RPMI7951 (cell line): ENCODE measurements around the gene SERPINA3. TPM values are rescaled to one million over a fixed set of nuclear protein-coding genes. Genes with fewer than 3 reads are reported as not detected.
"Not testable (repeated sequence)": the region's sequence is repeated elsewhere in the genome, so short reads cannot be mapped to it uniquely, and the experiment has no call there.

Source experiments
- DNase-seq: peaks from one replicate; pipeline ENCODE4 v3.0.0-alpha.2; 2012; ENCODE audit warnings: low read depth
- total RNA-seq: library from RNA; depleted of rRNA; stranded (reverse); fragments of >200 nt; shearing (Covaris generic); gene quantifications from 2 replicates; pipeline ENCODE4 v1.2.3, GENCODE V29; 2014

SERPINA3 gene
- total RNA-seq, 1 experiment from 2014 or later = 0.96 TPM

DNA sequence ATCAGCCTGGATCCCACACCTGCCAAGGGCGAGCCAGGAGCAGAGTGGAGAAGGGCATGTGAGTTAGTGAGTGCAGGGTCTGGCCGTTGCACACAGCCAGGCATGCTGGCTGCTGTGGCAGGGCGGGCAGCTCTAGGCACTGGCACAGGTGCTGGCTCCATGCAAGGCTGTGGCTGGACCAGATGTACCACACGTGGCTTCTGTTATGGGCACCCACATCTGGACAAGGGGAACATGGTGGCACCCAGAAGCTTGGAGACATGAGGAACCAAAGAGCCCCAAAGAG is 20.1 kb downstream of the SERPINA3 start:
- DNase-seq = no peak

DNA sequence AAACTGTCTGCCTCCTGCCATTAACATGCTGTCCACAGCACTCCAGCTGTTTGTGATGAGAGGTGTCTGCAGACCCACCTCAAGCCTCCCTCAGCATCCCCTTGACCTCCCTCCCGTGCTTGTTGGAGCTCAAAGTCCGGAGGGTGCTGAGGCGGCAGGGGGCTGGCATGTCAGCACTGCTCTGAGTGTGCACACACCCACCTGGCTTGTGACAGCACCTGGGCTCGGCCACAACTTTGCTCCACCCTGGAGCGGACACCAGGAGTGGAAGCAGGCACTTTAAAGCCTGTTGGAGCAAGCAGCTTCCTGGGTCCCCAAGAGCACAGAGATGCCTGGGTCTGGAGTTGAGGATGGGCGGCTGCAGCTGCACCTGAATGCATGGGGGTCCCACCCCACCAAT is 20.9 kb downstream of the SERPINA3 start:
- no peak for DNase-seq

DNA sequence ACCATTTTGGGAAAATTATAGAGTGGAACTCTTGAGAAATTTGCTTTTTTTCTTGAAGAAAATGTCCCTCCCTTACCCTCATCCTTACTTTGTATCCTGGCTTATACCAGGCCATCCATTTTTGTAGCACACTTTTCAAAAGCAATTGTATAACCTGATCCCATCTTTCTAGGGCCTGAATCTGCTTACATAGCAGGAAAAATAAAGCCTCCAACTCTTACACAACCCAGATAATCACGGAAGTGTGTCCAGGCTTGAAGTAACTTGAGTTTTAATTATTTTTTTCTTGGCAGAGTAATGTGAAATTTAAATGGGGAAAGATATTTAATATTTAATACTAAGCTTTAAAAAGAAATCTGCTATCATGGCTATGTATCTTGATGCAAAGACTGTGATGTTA is 23.0 kb downstream of the SERPINA3 start:
- DNase-seq = no peak

GRCh38 chr14:94636744-94637412 is 24.7 kb downstream of the SERPINA3 start:
- no peak for DNase-seq

DNA sequence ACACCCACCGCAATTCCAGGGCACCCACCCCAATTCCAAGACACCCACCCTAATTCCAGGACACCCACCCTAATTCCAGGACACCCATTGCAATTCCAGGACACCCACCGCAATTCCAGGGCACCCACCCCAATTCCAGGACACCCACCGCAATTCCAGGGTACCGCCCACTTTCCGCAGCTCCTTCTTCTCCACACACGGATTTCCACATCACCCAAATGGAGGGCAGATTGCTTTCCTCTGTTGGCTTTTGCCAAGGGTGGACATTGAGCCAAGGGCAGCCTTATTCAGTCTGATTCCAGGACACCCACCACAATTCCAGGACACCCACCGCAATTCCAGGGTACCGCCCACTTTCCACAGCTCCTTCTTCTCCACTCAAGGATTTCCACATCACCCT is 25.6 kb downstream of the SERPINA3 start:
- DNase-seq = not testable (repeated sequence)

GRCh38 chr14:94638339-94638738 is 26.1 kb downstream of the SERPINA3 start:
- peak; percentile 8 for DNase-seq

DNA sequence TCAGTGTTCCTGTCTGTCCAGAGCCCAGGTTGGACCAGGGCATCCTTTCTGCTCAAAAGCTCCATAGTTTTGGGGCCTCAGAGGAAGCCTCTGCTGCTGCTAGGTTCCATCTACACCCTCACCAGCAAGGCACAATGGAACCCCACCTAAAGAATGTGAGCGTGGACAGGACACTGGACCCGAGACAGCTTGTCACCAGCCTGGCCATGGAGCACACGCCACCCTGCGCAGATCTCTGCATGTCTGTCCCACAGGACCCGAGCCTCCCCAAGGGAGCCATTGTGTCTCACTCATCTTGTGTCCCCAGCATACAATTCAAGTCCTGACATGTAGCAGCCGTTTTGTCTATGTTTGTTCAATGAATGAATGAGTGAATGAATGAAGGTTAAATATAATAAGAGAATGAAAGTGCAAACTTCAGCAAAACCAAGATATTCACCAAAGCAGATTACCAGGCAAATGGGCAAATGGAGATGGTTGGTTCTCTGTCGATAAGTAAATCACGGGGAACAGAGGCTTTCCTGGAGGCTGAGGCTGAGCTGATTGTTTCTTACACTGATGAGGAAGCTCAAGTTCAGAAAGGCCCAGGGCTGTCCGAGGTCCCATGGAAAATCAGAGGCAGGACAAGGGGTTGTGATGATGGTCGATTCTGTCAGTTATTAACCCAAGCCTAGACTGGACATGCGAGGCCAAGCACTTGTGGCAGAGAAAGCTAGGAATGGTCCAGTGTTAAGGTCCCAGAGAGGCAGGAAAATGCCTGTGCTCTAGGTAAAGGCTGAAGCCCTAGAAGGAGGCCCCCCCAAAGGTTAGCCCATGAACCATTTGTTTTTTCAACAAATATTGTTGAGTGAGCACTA is 27.0 kb downstream of the SERPINA3 start:
- no peak for DNase-seq

GRCh38 chr14:94640721-94641631 is 28.8 kb downstream of the SERPINA3 start:
- no peak for DNase-seq

DNA sequence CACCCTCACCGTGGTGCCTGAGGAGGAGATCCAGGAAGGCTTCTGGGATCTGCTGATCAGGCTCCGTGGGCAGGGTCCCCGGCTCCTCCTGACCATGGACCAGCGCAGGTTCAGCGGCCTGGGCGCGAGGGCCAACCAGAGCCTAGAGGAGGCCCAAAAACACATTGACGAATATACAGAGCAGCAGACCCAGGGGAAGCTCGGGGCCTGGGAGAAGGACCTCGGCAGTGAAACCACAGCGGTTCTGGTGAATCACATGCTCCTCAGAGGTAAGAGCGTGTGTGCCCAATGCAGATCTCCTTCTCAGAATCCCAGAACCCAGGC is 29.4 kb downstream of the SERPINA3 start:
- DNase-seq = no peak

GRCh38 chr14:94643316-94644101 is 31.3 kb downstream of the SERPINA3 start:
- no peak for DNase-seq

DNA sequence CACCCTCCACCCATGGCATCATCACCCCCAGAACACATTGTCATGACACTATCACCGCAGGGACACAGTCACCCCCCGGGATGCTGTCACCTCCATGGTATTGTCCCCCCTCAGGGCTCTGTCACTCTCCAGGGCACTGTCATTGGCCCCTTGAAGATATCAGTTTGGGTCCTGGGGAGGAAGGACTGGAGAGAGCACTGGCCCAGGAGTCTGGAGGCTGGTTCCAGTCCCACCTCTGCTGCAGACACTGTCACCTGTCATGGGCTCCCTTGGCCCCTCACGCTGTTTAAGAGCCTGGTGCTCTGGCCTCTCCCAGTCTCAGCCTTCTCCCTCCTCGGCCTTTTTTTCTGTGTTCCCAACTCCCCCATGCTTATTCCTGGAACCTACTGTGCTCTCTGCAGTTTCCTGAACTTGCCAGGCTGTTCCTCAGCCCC is 31.9 kb downstream of the SERPINA3 start:
- DNase-seq = no peak

DNA sequence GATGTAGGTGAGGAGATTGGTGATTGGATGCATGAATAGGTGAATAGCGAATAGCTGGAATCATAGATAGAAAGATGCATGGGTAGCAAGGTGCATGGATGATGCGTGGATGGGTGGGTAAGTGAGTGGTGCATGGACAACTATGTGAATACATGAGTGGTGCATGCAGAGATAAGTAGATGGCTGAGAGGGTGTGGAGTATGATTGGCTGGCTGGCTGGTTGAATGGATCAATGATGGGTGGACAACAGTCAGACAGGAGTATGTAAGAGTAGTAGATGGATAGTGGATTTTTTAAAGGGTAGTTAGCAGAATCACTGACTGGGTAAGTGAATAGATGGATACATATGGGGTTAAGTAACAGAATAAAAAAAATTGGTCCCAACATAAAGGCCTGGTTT is 33.9 kb downstream of the SERPINA3 start:
- DNase-seq = no peak

DNA sequence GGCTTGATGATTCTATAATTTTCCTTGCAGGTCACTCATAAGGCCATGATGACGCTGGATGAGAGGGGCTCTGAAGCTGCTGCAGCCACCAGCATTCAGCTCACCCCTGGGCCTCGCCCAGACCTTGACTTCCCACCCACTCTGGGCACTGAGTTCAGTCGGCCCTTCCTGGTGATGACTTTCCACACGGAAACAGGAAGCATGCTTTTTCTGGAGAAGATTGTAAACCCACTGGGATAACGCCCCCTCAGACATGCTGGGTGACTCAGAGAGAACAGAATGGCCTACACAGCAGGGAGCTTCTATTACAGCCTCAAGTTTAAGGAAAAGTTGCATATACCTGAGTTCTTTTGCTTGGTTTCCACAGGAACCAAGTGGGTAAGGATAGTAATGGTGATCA is 34.3 kb downstream of the SERPINA3 start:
- DNase-seq = no peak

DNA sequence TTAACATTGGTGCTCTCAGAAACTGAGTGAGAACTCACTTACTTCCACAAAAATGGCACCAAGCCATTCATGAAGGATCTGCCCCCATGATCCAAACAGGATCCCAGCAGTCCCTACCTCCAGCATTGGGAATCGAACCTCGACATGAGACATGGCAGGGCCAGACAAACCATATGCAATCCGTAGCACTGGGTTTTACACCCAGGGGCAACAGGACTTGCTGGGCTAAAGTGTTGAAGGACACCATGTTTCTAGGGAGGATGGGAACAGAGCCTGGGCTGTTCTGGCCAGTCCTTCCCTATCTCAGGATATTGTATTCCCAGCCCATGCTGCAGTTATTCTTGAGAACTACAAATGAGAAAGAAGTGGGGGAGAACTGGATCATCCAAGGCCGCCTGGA is 36.6 kb downstream of the SERPINA3 start:
- no peak for DNase-seq

DNA sequence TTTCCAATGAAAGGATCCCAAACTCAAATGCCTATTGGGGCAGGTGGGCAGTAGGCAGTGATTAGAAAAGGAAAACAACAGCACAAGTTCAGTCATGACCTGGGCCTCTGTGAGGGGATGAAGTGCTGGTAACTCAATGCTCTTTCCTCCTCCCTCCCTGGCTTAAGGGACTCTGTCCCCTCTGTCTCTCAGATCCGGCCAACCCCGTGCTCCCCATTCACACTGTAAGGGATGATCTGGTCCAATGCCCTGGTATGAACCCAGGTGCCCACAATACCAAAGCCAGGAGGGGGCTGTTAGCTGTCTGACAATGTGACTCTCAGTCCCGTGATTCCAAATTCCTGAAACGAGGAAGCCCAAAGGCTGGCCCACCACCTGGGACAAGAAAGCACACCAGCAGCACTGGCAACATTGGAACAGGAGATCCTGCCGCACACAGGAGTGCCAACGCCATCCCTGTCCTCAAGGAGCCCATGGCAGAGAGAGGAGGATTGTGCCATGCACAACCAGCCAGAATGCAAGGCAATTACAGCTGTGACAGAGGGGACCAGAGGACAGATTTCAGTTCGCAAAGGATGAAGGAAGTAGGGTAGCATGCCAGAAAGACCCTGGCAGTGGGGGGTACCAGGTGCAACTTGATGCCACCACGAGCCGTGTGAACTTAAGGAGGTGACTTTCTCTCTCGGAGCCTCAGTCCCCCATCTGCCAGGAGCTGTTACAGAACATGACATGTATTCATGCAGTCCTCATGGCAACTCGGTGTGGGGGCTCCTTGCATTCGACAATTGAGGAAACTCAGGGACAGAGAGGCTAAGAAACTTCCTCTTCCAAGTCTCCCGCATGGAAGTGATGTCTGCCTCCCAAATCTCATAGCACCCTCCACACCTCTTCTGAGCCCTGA is 37.6 kb downstream of the SERPINA3 start:
- DNase-seq = no peak

- DNase-seq = no peak
These were observed 38.2 kb downstream of the SERPINA3 start for GRCh38 chr14:94650444-94650775.

GRCh38 chr14:94650806-94651805 is 38.9 kb downstream of the SERPINA3 start:
- no peak for DNase-seq

DNA sequence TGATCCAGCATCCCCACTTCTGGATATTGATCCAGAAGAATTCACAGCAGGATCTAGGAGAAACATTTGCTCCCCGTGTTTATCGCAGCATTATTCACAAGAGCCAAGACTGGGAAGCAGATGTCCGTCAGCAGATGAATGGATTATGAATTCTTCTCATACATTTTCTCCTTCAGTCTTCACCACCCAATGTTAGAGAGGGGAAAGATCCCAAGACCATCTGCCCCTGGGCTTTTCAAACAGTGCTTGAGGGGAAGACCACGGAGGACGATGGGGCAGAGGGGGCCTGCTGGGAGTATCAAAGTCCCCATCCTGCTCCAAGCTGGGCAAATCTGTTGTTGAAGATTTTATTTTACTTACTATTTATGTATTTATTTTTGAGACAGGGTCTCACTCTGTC is 41.1 kb downstream of the SERPINA3 start:
- no peak for DNase-seq

- peak; percentile 16 for DNase-seq
These were observed 42.1 kb downstream of the SERPINA3 start for GRCh38 chr14:94654071-94654861.
